ENCODE data around the gene MIF4GD.

The MIF4GD gene

DNA sequence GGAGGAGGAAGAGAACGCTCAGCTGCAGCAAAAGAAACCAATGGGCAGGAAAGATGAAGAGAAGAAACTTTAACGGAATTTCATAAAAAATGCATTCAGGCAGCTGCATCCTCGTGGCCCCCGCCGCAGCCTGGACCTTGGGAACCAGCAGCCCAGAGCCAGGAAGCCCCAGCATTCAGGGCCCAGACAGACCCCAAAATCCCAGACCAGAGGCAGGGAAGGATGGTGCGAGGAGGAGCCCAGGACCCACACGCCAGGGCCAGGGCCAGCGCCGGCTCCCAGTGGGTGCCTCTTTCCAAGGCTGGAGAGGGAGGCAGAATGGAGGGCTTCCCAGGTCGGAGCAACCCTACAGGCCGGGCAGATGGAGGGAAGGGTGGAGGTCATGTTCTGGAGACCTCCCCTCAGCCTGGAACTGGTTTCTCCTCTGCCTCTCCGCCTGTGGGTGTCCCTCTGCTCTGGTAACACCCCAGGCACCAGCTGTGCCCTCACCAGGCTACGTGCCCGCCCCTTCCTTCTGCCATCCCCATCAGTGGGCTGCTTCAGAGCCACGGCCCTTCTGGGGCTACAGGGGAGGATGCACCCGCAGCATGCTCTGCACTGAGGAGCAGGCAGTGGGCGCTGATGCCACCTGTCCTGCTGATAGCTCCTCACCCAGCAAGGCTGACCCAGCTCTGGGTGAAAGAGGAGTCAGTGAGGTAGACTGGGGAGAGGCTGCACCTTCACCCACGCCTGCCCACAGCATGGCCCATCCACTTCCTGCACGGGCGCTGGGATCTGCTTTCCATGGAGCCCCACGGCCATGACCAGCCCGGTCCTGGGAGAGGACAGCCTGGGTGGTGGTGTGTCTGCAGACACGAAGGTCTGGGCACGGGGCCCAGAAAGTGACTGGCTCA, 1.2 kb upstream of the MIF4GD start:
- Histone ChIP-seq H3K27me3 (ENCODE audit: low read depth) (no peaks in the 10 kb centered on the region), H3K4me3 (peak overlapping the region; percentile 79), H3K9me3 (no peaks in the 10 kb centered on the region), H3K4me1 (peaks cover 7% of the 10 kb centered on the region), H3K36me3 (replicated peaks) (peaks cover 37% of the 10 kb centered on the region)
- no peak for DNase-seq (ENCODE audit: low spot score in 2 of 2)
- in situ Hi-C loops (cut with MboI; ENCODE audit: low sequenced_read_pairs): no loop called here

DNA sequence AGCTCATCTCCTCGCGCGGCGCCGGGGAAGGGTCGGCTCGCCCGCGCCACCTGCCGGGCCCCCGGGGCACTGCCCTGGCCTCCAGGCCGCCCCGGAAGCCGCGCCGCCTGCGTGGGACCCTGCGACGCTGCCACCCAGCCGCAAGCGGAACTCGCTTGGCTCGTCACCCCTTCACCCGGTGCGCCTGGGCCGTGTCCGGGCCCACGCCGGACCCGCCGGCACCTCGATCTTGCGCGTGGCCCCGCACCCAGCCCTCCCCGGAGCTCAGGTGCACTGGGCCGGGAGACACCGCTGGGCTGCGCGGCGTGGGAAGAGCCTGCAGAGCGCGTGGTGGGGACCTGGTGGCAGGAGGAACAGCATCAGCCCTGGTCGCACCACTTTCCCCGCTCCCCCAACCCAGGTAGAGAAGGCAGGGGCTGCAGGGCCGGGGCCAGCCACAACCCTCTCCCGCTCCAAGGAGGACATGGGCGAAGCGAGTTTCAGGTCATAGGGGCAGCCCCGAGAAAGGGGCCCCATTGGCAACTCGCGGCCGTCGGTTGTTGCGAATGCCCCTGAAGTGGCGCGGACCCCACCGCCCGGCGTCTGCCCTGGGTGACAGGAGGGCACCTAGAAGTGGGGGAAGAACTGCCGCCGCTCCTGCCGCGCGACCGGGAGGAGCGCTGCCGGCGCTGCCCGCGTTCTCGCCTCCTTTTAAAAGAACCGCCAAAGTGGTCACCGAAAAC, 363 bp upstream of the MIF4GD start:
- Histone ChIP-seq H3K27me3 (ENCODE audit: low read depth) (no peaks in the 10 kb centered on the region), H3K4me3 (peak overlapping the region; percentile 79), H3K4me1 (peaks cover 7% of the 10 kb centered on the region), H3K36me3 (replicated peaks) (peaks cover 43% of the 10 kb centered on the region), H3K9me3 (no peaks in the 10 kb centered on the region)
- peak; percentile 66 to 85 for DNase-seq (ENCODE audit: low spot score in 2 of 2)
- in situ Hi-C loops (cut with MboI; ENCODE audit: low sequenced_read_pairs): no loop called here

DNA sequence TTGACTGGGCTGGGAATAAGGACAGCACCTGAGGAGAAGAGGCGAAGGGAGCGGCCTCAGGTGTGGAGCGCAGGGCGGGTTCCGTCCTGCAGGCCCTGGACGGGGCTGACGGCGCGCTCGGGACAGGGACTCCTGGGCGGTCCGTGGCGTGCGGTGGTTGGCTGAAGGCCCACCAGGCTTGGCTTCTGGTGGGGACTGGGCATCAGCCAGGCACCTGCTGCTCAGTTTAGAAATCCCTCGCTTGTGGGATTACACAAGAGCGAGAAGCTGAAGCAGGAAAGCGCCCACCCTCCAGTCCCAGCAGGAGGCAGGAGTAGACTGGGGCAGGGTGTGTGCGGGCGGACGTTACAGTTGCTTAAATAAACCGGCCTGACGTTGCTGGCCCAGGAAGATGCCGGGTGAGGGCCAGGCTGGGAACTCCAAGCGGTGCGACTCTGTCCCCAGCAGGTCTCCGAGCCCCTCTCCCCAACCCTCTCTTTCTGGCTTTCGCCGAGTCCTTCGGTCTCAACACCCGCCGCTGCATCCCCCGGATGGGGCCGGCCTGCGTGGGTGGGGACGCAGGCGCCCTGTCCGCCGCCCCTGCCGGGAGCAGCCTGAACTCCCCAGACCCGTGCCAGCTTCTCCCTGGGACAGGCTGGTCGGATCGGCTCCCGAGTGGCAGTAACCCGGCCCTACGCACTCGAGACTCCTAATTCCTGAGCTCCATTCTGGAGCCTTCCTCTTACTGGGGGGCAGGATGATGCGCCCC, 639 bp downstream of the MIF4GD start:
- peak overlapping the region; percentile 79 for H3K4me3 ChIP-seq
- no peaks in the 10 kb centered on the region for H3K27me3 ChIP-seq (ENCODE audit: low read depth)
- in situ Hi-C loops (cut with MboI; ENCODE audit: low sequenced_read_pairs): no loop called here
- H3K36me3 ChIP-seq (replicated peaks): peaks cover 49% of the 10 kb centered on the region
- peak; percentile 72 to 78 for DNase-seq (ENCODE audit: low spot score in 2 of 2)
- H3K4me1 ChIP-seq: peaks cover 7% of the 10 kb centered on the region
- H3K9me3 ChIP-seq: no peaks in the 10 kb centered on the region

DNA sequence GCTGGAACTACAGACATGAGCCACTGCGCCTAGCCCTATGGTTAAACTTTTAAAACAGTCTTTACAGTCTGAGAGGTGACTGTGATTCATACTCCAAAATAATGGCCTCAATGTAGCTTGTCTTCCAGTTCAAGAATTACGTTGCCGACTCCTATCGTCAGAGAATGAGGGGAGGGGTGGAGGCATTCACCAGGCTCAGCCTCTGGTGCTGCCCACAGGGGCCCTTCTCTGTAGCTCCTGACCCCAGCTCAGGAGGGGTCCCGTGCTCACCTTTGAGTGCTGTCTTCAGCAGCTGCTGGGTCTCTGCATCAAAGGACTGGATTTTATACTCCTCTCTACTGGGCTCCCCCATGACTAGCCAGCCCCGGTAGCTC, 1.2 kb downstream of the MIF4GD start:
- H3K36me3 ChIP-seq (replicated peaks): peaks cover 51% of the 10 kb centered on the region
- peaks cover 7% of the 10 kb centered on the region for H3K4me1 ChIP-seq
- H3K27me3 ChIP-seq (ENCODE audit: low read depth): no peaks in the 10 kb centered on the region
- no peaks in the 10 kb centered on the region for H3K9me3 ChIP-seq
- peak overlapping the region; percentile 79 for H3K4me3 ChIP-seq
- in situ Hi-C loops (cut with MboI; ENCODE audit: low sequenced_read_pairs): no loop called here
- no peak for DNase-seq (ENCODE audit: low spot score in 2 of 2)

DNA sequence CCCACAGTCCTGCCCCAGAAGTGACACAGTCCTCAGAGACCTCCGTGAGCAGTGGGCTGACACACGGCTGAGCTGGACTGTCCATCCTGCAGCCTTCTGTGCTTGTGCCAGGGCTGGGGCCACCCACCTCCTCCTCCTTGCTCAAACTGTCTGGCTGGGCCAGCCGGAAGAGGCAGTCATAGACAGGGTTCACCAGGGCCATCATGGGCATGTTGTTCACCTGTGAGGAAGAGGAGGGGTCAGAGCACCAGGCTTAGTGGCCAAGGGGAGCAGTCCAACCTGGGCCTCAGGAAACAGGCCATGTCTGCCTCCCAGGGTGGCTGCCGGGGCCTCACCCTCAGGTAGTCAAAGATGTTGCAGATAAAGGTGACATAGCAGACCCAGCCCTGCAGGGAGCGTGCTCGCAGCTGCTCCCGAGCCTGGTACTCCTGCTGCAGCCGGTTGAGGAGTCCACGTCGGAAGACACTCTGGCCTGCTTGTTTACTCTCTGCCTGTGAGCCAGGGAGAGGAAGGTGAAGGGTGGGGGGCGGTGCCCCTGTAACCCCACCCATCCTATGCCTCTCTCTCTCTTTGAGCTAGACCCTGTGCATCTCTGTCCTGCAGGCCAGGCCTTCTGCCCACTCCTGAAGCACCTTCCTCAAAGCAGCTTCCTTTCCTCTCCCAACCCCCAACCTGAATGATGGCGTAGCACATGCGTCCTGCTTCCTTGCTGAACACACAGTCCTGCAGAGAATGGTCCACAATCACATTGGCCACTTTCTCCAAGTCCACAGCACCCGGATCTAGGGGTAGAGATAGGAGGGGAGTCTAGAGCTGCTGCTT, 3.4 kb downstream of the MIF4GD start:
- in situ Hi-C loops (cut with MboI; ENCODE audit: low sequenced_read_pairs): no loop called here
- Histone ChIP-seq H3K4me3 (no peak overlapping the region), H3K36me3 (replicated peaks) (peaks cover 47% of the 10 kb centered on the region), H3K27me3 (ENCODE audit: low read depth) (no peaks in the 10 kb centered on the region), H3K9me3 (no peaks in the 10 kb centered on the region), H3K4me1 (peaks cover 11% of the 10 kb centered on the region)
- DNase-seq (ENCODE audit: low spot score in 2 of 2): peak in 1 of 2 experiments; percentile 30

DNA sequence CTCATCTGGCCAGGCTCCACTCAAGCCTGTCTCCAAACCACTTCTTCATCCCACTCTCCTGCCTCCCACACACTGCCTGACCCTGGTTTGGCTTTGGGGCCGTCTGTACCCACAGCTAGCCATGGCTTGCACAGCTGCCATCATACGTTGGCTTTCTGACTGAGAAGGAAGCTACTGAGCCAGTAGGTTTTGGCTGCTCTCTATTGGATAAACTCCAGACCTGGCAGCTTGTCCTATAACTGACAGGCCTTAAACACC, 3.9 kb downstream of the MIF4GD start:
- DNase-seq (ENCODE audit: low spot score in 2 of 2): no peak
- no peaks in the 10 kb centered on the region for H3K9me3 ChIP-seq
- peaks cover 46% of the 10 kb centered on the region for H3K36me3 ChIP-seq (replicated peaks)
- H3K4me1 ChIP-seq: peaks cover 13% of the 10 kb centered on the region
- in situ Hi-C loops (cut with MboI; ENCODE audit: low sequenced_read_pairs): no loop called here
- no peaks in the 10 kb centered on the region for H3K27me3 ChIP-seq (ENCODE audit: low read depth)
- H3K4me3 ChIP-seq: no peak overlapping the region

DNA sequence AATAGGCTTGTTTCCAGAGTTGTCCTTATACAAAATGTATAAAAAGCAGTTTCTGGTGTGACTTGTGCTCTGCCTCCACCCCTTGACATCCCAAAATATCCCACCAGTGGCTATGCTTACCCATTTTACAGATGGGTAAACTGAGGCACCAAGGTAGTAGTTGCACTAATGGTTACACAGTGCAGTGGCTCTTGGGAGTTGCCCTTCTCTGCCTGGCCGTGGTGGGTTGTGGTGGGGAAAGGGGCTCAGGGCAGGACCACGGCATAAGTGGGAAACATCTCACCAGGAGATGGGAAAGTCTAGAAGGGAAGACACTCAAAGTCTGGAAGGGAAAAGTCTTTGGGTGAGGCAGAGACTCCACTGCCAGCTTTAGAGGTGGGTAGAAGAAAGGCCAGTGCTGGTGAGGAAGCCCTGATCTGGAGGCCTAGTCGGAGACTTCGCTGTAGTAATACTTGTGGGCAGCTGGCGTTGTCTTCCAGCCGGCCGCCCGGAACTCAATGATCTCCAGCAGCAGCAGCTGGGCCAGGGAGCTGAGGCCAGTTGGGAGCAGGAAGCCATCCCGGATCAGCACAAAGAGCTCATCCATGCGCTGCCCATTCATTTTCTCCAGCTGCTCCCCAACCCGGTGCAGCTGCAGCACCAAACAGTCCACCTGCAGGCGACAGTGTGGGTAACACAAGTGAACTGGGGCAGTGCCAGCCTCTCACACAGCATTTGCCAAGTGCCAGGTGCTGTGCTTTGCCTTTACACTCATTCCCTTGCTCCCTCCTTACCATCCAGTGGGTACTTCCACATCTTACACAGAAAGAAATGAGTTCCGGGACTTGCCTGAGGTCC, 4.5 kb downstream of the MIF4GD start:
- peaks cover 48% of the 10 kb centered on the region for H3K36me3 ChIP-seq (replicated peaks)
- H3K27me3 ChIP-seq (ENCODE audit: low read depth): no peaks in the 10 kb centered on the region
- no peak for DNase-seq (ENCODE audit: low spot score in 2 of 2)
- peaks cover 10% of the 10 kb centered on the region for H3K4me1 ChIP-seq
- H3K9me3 ChIP-seq: no peaks in the 10 kb centered on the region
- H3K4me3 ChIP-seq: no peak overlapping the region
- in situ Hi-C loops (cut with MboI; ENCODE audit: low sequenced_read_pairs): no loop called here

DNA sequence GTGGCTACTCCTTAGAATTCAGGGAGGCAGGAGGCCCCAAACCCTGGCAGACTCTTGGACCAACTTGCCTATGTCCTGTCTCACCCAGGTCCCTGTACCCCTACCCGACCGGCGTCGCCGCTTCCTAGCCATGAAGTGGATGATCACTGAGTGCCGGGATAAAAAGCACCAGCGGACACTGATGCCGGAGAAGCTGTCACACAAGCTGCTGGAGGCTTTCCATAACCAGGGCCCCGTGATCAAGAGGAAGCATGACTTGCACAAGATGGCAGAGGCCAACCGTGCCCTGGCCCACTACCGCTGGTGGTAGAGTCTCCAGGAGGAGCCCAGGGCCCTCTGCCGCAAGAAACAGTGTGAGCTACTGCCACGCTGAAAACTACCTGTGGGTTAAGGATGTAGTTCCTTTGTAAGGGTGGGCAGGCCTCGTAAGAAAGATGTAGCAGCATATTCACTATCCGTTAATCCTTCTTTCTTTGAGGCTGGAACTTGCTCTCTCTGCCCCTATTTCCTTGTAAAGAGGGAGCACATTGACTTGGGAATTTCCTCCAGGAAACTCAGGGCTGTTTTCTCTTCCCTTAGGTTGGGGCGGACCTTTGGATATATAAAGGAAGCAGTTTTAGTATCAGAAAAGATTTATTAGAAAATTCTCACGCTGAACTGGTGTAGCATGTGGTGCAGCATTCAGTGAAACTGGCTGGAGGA, 5.3 kb downstream of the MIF4GD start:
- DNase-seq (ENCODE audit: low spot score in 2 of 2): no peak
- Histone ChIP-seq H3K27me3 (ENCODE audit: low read depth) (no peaks in the 10 kb centered on the region), H3K4me1 (peaks cover 10% of the 10 kb centered on the region), H3K36me3 (replicated peaks) (peaks cover 53% of the 10 kb centered on the region), H3K4me3 (no peak overlapping the region), H3K9me3 (no peaks in the 10 kb centered on the region)
- in situ Hi-C loops (cut with MboI; ENCODE audit: low sequenced_read_pairs): no loop called here

DNA sequence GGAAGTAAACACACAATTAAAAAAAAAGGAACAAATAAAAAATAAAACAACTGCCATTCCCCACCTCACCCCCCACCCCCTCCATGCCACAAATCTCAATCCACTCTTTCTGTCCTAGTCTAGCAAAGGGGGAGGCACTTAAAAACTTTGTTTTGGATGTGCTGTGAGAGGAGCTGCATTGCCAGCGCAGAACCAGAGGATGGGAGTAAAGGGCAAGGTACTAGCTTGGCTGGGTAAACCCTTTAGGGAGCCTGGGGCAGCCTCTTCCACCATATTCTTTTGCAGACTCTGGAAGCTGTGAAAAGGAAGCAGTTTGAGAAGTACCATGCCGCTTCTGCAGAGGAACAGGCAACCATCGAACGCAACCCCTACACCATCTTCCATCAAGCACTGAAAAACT, 8.0 kb downstream of the MIF4GD start:
- H3K27me3 ChIP-seq (ENCODE audit: low read depth): no peaks in the 10 kb centered on the region
- peaks cover 9% of the 10 kb centered on the region for H3K4me1 ChIP-seq
- H3K36me3 ChIP-seq (replicated peaks): peaks cover 57% of the 10 kb centered on the region
- peak overlapping the region; percentile 100 for H3K4me3 ChIP-seq
- H3K9me3 ChIP-seq: no peaks in the 10 kb centered on the region
- no peak for DNase-seq (ENCODE audit: low spot score in 2 of 2)
- in situ Hi-C loops (cut with MboI; ENCODE audit: low sequenced_read_pairs): no loop called here

DNA sequence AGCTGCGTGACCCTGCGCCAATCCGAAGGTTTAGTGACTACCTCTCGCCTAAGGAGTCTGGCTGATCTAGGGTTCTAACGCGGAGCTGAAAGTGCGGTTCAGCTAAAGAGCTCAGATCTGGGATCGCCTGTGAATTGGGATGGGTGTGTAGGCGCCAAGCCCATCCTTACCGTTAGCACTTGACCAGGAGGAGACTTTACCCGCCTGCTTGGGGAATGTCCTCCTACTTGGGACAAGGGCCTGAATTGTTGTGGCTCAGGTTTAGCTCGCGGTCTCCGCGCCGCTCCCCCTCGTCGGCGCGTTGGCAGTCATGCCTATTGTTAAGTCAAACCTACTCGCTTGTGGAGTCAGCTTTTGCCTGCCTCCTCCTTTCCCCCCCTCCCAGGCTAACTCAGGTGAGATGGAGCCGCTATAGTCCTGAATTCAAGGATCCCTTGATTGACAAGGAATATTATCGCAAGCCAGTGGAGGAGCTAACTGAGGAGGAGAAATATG, 8.9 kb downstream of the MIF4GD start:
- peak in 1 of 2 experiments; percentile 40 for DNase-seq (ENCODE audit: low spot score in 2 of 2)
- in situ Hi-C loops (cut with MboI; ENCODE audit: low sequenced_read_pairs): no loop called here
- H3K4me3 ChIP-seq: peak overlapping the region; percentile 100
- H3K36me3 ChIP-seq (replicated peaks): peaks cover 53% of the 10 kb centered on the region
- no peaks in the 10 kb centered on the region for H3K9me3 ChIP-seq
- peaks cover 9% of the 10 kb centered on the region for H3K4me1 ChIP-seq
- no peaks in the 10 kb centered on the region for H3K27me3 ChIP-seq (ENCODE audit: low read depth)

DNA sequence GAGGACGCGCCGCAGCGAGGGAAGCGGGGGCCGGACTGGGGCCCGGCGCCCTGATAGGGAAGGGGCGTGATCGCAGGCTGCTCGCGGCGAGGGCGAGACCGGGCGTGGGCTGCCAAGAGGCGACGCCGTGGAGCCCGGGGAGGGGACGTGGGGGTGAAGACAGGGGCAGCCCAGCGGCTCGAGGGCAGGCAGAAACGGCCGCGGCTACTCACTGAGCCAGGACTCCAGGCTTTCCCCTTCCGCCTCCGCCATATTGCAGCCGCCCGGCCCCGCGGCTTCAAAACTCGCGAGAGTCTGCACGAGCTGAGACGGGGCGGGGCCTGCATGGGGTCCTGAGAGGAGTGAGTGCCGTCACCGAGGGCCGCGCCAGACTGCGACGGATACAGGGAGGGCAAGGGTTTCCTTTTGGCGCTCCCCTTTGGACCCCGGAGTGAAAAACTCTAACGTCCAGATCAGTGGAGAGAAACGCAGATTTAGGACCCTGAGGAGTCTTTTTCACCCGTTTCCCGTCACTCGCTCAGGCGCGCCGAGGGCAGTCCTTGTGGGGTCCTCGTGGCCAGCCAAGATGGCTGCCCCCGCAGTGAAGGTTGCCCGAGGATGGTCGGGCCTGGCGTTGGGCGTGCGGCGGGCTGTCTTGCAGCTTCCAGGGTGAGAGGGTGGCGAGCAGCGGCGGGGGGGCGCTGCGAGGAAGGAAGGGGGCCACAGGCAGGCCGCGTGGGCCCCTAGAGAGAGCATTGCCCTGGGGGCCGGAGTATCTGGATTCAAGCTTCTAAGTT, 9.5 kb downstream of the MIF4GD start, which contains the start of the genes GGA3 and MRPS7:
GGA3 (minus strand) TSS at position 271 of the 776 bp plus-strand sequence; CDS start at position 252, 19 bp downstream.
MRPS7 (plus strand) TSS at position 544 of the 776 bp plus-strand sequence; CDS start at position 566, 22 bp downstream.
- Histone ChIP-seq H3K9me3 (no peaks in the 10 kb centered on the region), H3K4me1 (peaks cover 9% of the 10 kb centered on the region), H3K27me3 (ENCODE audit: low read depth) (no peaks in the 10 kb centered on the region), H3K4me3 (peak within 1 kb of the TSS; percentile 100), H3K36me3 (replicated peaks) (peaks cover 47% of the 10 kb centered on the region)
- in situ Hi-C loops (cut with MboI; ENCODE audit: low sequenced_read_pairs): no loop called here
- peak; percentile 85 to 97 for DNase-seq (ENCODE audit: low spot score in 2 of 2)

Measured in HAP-1 (cell line).